HUDEP-2 (cell line): ENCODE results near the gene ACBD4.

ENCODE experiments used
- DNase-seq, 76 experiments: peaks; one replicate each; lab custom pipeline; 2025; ENCODE audit not compliant: unreplicated experiment in 76 of 76; lab: John Stamatoyannopoulos, UW

Gene ACBD4

GRCh38 chr17:45135192-45135977, at the start of gene ACBD4:
Gene ACBD4, plus strand, starts transcription at chr17:45135687. Its CDS starts 458 bp downstream, at chr17:45136145.
- DNase-seq = peak in 74 of 76 experiments; percentile 67 to 98 (median 93)

GRCh38 chr17:45086391-45086790, 49.1 kb upstream of the ACBD4 start:
- no peak for DNase-seq

GRCh38 chr17:45086865-45087503, 48.5 kb upstream of the ACBD4 start:
- DNase-seq = no peak

- no peak for DNase-seq
Measured at GRCh38 chr17:45087504-45087975, 47.9 kb upstream of the ACBD4 start.

GRCh38 chr17:45087978-45088377, 47.5 kb upstream of the ACBD4 start:
- no peak for DNase-seq

- DNase-seq = no peak
Measured at GRCh38 chr17:45088741-45089140, 46.7 kb upstream of the ACBD4 start.

- no peak for DNase-seq
Measured at GRCh38 chr17:45090711-45091110, 44.8 kb upstream of the ACBD4 start.

GRCh38 chr17:45091778-45092425, 43.6 kb upstream of the ACBD4 start:
- no peak for DNase-seq

GRCh38 chr17:45092911-45093430, 42.5 kb upstream of the ACBD4 start:
- DNase-seq = no peak

- DNase-seq = no peak
Measured at GRCh38 chr17:45093444-45094110, 41.9 kb upstream of the ACBD4 start.

- peak in 10 of 76 experiments; percentile 3 to 30 (median 16) for DNase-seq
Measured at GRCh38 chr17:45096141-45096540, 39.3 kb upstream of the ACBD4 start.

- DNase-seq = no peak
Measured at GRCh38 chr17:45096926-45097325, 38.6 kb upstream of the ACBD4 start.

GRCh38 chr17:45098081-45098868, 37.2 kb upstream of the ACBD4 start:
- DNase-seq = no peak

- peak in 67 of 76 experiments; percentile 3 to 78 (median 46) for DNase-seq
Measured at GRCh38 chr17:45098869-45099616, 36.4 kb upstream of the ACBD4 start.

GRCh38 chr17:45101546-45101882, 34.0 kb upstream of the ACBD4 start:
- DNase-seq = no peak

- DNase-seq = no peak
Measured at GRCh38 chr17:45101883-45102811, 33.3 kb upstream of the ACBD4 start.

GRCh38 chr17:45102856-45103255, 32.6 kb upstream of the ACBD4 start:
- DNase-seq = no peak

- no peak for DNase-seq
Measured at GRCh38 chr17:45103269-45103795, 32.2 kb upstream of the ACBD4 start.
